ENCODE data around the gene ZFAND3. TPM values are rescaled to one million over a fixed set of nuclear protein-coding genes. Genes with fewer than 3 reads are reported as not detected.

The ZFAND3 gene
- total and polyA plus RNA-seq, 8 donors: 19.8 to 164 (median 37.3) TPM

DNA sequence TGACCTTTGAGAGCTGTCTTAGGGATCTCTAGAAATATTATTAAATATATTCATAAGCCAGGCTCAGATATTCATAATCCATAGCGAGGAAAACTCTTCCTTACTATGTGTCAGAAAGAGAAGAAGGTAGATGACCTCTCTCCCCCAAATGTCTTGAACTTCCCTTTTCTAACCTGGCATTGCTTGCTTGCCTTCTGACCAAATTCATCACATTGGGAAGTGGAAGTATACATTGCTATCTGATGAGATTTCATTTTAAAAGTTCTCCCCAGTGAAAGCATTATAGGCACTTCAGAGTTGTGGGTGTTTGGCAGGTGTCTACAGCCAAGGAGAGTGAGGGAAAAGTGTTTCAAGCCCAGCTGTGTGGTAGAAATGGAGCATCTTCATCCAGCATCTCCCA is 197.3 kb downstream of the ZFAND3 start:
- intact Hi-C loops (cut with DNase I; ENCODE audit: low total_unique reads): no loop called here
- no peak for TF ChIP-seq EP300 (IDR thresholded peaks at IDR 0.05)
- H3K4me1 ChIP-seq: peaks cover 0 to 83% (median 37%) of the 10 kb centered on the region in 4 donors
- no peaks in the 10 kb centered on the region for H3K36me3 ChIP-seq
- DNase-seq: no peak
- WGBS, 5 donors: 83 to 90% (median 88%) methylated on average over 1 of the region's 1 CpG
- H3K27ac ChIP-seq: no peak overlapping the region
- H3K27me3 ChIP-seq: no peaks in the 10 kb centered on the region
- no peak overlapping the region for H3K4me3 ChIP-seq
- H3K9me3 ChIP-seq: no peaks in the 10 kb centered on the region

DNA sequence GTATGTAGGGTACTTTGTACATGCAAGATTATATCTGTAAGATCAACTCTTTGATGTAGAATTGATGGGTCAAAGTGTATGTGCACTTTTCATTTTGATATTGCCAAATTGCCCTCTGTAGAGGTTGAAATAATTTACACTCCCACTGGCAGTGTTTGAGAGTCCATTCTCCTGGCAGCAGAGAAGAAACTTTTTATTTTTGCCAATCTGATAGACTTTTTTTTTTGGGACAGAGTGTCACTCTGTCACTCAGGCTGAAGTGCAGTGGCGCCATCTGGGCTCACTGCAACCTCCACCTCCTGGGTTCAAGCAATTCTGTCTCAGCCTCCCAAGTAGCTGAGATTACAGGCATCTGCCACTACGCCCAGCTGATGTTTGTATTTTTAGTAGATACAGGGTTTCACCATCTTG is 199.2 kb downstream of the ZFAND3 start:
- Histone ChIP-seq H3K27me3 (no peaks in the 10 kb centered on the region), H3K4me3 (no peak overlapping the region), H3K9me3 (no peaks in the 10 kb centered on the region), H3K27ac (no peak overlapping the region), H3K36me3 (no peaks in the 10 kb centered on the region), H3K4me1 (peaks cover 0 to 82% (median 42%) of the 10 kb centered on the region in 4 donors)
- WGBS, 5 donors: 78 to 91% (median 85%) methylated on average over 2 of the region's 2 CpGs
- no peak for DNase-seq
- intact Hi-C loops (cut with DNase I; ENCODE audit: low total_unique reads): no loop called here
- TF ChIP-seq POLR2A (IDR thresholded peaks at IDR 0.05): no peak

DNA sequence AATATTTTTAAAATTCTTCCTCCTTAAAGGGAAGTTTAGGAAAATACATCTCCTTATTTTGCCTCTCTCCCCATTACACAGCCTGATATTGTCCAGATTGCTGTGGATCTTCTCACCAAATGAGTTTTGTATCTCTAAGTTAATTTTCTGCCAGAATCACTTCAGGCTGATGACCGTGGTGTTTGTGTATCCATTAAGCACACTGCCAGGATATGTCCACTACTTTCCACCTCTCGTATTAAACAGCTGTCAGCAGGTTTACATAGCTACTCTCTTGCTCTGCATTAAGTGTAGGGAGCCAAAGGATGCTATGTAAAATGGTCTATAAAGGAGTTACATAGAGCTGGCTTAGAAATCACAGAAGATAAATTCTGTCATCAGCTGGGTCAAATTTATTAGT is 201.1 kb downstream of the ZFAND3 start:
- WGBS, 5 donors: 25 to 54% (median 42%) methylated on average over 2 of the region's 2 CpGs
- Histone ChIP-seq H3K27me3 (no peaks in the 10 kb centered on the region), H3K36me3 (no peaks in the 10 kb centered on the region), H3K4me3 (no peak overlapping the region), H3K4me1 (peaks cover 0 to 70% (median 38%) of the 10 kb centered on the region in 4 donors), H3K9me3 (peaks cover 0 to 9% (median 2%) of the 10 kb centered on the region in 4 donors), H3K27ac (no peak overlapping the region)
- intact Hi-C loops (cut with DNase I; ENCODE audit: low total_unique reads): no loop called here
- DNase-seq: peak in 1 of 2 donors; percentile 76
- TF ChIP-seq POLR2AphosphoS5 (IDR thresholded peaks at IDR 0.05): no peak
- TF ChIP-seq POLR2A (IDR thresholded peaks at IDR 0.05): no peak
- TF ChIP-seq, protein P1, sequence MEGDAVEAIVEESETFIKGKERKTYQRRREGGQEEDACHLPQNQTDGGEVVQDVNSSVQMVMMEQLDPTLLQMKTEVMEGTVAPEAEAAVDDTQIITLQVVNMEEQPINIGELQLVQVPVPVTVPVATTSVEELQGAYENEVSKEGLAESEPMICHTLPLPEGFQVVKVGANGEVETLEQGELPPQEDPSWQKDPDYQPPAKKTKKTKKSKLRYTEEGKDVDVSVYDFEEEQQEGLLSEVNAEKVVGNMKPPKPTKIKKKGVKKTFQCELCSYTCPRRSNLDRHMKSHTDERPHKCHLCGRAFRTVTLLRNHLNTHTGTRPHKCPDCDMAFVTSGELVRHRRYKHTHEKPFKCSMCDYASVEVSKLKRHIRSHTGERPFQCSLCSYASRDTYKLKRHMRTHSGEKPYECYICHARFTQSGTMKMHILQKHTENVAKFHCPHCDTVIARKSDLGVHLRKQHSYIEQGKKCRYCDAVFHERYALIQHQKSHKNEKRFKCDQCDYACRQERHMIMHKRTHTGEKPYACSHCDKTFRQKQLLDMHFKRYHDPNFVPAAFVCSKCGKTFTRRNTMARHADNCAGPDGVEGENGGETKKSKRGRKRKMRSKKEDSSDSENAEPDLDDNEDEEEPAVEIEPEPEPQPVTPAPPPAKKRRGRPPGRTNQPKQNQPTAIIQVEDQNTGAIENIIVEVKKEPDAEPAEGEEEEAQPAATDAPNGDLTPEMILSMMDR (IDR thresholded peaks at IDR 0.05): no peak
- TF ChIP-seq EP300 (IDR thresholded peaks at IDR 0.05): no peak

DNA sequence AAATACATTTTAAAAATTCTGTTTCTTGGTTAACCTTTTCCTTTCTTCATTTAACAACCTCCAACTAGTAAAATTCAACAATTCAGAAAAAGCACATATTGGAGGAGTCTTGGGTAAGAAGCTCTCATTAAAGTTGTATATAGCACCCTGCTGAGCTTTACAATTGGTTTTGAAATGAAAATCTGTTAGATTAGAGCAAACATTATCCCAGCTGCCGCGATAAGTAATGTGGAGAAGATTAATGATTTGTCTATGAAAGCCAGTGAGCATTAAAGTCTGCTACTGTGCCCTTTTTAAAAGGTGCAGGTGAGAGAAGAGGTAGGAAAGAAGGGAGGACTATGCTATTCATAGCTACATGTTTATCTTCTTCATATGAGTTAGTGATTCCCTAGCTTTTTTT is 201.5 kb downstream of the ZFAND3 start:
- H3K27ac ChIP-seq: no peak overlapping the region
- peaks cover 0 to 9% (median 2%) of the 10 kb centered on the region in 4 donors for H3K9me3 ChIP-seq
- H3K36me3 ChIP-seq: no peaks in the 10 kb centered on the region
- no peaks in the 10 kb centered on the region for H3K27me3 ChIP-seq
- intact Hi-C loops (cut with DNase I; ENCODE audit: low total_unique reads): no loop called here
- 32 to 67% (median 44%) methylated on average over 2 of the region's 2 CpGs for WGBS, 5 donors
- DNase-seq: peak in 1 of 2 donors; percentile 19
- no peak for TF ChIP-seq EP300 (IDR thresholded peaks at IDR 0.05)
- no peak for TF ChIP-seq POLR2A (IDR thresholded peaks at IDR 0.05)
- H3K4me1 ChIP-seq: peaks cover 0 to 65% (median 36%) of the 10 kb centered on the region in 4 donors
- no peak overlapping the region for H3K4me3 ChIP-seq

DNA sequence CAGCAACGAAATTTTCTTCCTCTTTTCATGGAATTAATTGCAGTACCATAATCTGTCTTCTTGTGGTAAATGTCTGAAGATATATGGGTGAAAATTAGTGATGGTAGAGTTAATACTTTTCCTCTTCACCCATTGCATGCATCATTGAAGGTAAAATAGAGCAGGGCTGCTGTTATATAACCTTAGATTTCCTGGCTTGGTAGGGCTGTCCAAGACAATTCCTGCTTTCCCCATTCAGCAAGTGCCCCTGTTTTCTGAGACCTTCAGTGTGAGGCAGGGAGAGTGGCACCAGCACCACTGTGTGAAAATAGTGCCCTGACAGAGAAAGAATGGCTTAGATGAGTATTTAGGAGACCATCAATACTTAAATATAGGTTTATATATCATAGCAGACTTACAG is 202.0 kb downstream of the ZFAND3 start:
- Histone ChIP-seq H3K4me3 (no peak overlapping the region), H3K27ac (no peak overlapping the region), H3K27me3 (no peaks in the 10 kb centered on the region), H3K9me3 (peaks cover 0 to 9% (median 2%) of the 10 kb centered on the region in 4 donors), H3K36me3 (no peaks in the 10 kb centered on the region), H3K4me1 (peaks cover 0 to 60% (median 31%) of the 10 kb centered on the region in 4 donors)
- no peak for DNase-seq
- TF ChIP-seq, protein P1 (IDR thresholded peaks at IDR 0.05): no peak
- TF ChIP-seq POLR2A (IDR thresholded peaks at IDR 0.05) (no peak), POLR2AphosphoS5 (IDR thresholded peaks at IDR 0.05) (no peak), EP300 (IDR thresholded peaks at IDR 0.05) (no peak)
- 50 to 81% (median 61%) methylated on average over 1 of the region's 1 CpG for WGBS, 5 donors
- intact Hi-C loops (cut with DNase I; ENCODE audit: low total_unique reads): no loop called here

DNA sequence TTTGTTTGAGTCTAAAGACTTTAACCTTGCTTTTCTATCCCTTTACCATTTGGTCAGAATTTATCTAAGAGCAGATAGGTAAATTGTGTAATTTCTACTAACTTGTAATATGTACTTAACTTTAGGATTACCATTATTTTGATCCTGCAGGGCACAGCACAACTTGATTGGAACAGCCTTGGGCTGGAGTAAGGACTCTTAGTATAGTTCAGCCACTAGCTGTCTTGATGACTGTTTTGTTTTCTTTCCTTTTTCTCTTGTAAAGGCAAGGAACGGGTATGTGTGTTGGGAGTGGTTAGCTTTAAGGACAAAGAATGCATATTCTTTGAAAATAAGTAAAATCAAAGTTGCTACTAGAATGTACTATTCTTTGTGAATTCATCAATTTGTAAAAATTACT is 203.2 kb downstream of the ZFAND3 start:
- TF ChIP-seq POLR2A (IDR thresholded peaks at IDR 0.05) (no peak), EP300 (IDR thresholded peaks at IDR 0.05) (no peak), POLR2AphosphoS5 (IDR thresholded peaks at IDR 0.05) (no peak)
- TF ChIP-seq, protein P1 (IDR thresholded peaks at IDR 0.05): no peak
- intact Hi-C loops (cut with DNase I; ENCODE audit: low total_unique reads): no loop called here
- Histone ChIP-seq H3K9me3 (peaks cover 0 to 9% (median 2%) of the 10 kb centered on the region in 4 donors), H3K4me1 (peaks cover 0 to 54% (median 26%) of the 10 kb centered on the region in 4 donors), H3K27me3 (no peaks in the 10 kb centered on the region), H3K27ac (no peak overlapping the region), H3K4me3 (no peak overlapping the region), H3K36me3 (no peaks in the 10 kb centered on the region)
- WGBS, 5 donors: 89 to 94% (median 93%) methylated on average over 1 of the region's 1 CpG
- no peak for DNase-seq

Measured in stomach (tissue), 9 donors.